D721Med (cell line): ENCODE results near the gene AGPAT3.

Source experiments
- DNase-seq: peaks from one replicate; pipeline ENCODE4 v3.0.0; 2011; ENCODE audit warnings: low spot score; ENCODE audit not compliant: insufficient read length
- FAIRE-seq: peaks from 2 replicates; lab custom pipeline; 2011; peaks lifted over from hg19 to GRCh38; lab: Jason Lieb, UNC
- TF ChIP-seq, protein P1 (sequence below): IDR thresholded peaks from 2 replicates; pipeline ENCODE4 v1.5.1; 2012; ENCODE audit warnings: mild to moderate bottlenecking, control low read depth; ENCODE audit not compliant: insufficient read depth; ENCODE audit errors: missing control alignments

AGPAT3 gene

GRCh38 chr21:43864962-43865539, at the start of gene AGPAT3:
AGPAT3 (plus strand) TSS chr21:43865223; CDS start chr21:43959682, 94,459 bp downstream.
- FAIRE-seq (no peak), DNase-seq (no peak)
- TF ChIP-seq, protein P1, sequence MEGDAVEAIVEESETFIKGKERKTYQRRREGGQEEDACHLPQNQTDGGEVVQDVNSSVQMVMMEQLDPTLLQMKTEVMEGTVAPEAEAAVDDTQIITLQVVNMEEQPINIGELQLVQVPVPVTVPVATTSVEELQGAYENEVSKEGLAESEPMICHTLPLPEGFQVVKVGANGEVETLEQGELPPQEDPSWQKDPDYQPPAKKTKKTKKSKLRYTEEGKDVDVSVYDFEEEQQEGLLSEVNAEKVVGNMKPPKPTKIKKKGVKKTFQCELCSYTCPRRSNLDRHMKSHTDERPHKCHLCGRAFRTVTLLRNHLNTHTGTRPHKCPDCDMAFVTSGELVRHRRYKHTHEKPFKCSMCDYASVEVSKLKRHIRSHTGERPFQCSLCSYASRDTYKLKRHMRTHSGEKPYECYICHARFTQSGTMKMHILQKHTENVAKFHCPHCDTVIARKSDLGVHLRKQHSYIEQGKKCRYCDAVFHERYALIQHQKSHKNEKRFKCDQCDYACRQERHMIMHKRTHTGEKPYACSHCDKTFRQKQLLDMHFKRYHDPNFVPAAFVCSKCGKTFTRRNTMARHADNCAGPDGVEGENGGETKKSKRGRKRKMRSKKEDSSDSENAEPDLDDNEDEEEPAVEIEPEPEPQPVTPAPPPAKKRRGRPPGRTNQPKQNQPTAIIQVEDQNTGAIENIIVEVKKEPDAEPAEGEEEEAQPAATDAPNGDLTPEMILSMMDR: no peak

GRCh38 chr21:43815991-43816390, 49.0 kb upstream of the AGPAT3 start:
- TF ChIP-seq, protein P1: no peak
- DNase-seq: no peak
- FAIRE-seq: no peak

DNA sequence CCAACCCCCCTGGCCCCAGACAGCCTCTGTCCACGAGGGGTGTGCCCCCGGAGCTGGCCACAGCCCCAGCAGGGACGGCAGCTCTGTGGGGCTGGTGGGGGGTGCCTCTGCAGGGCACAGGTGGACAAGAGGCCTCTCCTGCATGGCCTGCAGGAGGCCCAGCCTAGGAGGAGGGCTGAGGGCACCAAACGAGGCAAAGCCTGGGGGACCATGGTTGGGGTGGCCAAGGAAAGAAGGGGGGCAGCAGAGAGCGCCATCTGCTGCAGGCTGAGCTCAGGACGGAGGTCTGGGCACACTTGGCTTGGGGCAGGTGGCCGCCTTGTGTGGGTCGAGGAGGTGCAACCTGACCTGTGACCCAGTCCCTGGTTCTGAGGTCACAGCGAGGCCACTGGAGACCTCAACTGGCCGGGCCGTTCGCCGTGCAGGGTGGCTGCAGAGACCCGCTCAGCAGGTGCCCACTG, 48.4 kb upstream of the AGPAT3 start:
- DNase-seq (no peak), FAIRE-seq (no peak)
- TF ChIP-seq, protein P1: peak; percentile 1

- FAIRE-seq (no peak), DNase-seq (no peak)
- TF ChIP-seq, protein P1: no peak
Measured at GRCh38 chr21:43817157-43818086, 47.6 kb upstream of the AGPAT3 start.

DNA sequence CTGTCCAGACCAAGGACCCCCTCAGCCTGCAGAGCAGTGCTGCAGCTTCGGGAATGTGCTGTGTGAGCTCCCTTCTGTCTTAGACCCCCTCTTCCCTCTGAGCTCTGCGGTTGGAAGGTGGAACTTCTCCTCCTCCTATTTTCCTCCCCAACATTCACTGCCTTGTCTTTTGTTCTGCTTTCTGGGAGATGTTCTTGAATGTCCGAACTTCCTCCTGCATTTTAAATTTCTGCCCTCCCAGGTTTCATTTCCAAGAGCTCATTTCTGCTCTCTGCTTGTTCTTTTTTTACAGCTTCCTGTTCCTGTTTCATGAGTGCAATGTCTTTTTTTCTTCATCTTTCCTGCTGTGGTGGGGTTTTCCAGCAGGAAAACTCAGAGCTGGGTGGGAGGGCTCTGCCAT, 46.3 kb upstream of the AGPAT3 start:
- TF ChIP-seq, protein P1: no peak
- DNase-seq (no peak), FAIRE-seq (no peak)

DNA sequence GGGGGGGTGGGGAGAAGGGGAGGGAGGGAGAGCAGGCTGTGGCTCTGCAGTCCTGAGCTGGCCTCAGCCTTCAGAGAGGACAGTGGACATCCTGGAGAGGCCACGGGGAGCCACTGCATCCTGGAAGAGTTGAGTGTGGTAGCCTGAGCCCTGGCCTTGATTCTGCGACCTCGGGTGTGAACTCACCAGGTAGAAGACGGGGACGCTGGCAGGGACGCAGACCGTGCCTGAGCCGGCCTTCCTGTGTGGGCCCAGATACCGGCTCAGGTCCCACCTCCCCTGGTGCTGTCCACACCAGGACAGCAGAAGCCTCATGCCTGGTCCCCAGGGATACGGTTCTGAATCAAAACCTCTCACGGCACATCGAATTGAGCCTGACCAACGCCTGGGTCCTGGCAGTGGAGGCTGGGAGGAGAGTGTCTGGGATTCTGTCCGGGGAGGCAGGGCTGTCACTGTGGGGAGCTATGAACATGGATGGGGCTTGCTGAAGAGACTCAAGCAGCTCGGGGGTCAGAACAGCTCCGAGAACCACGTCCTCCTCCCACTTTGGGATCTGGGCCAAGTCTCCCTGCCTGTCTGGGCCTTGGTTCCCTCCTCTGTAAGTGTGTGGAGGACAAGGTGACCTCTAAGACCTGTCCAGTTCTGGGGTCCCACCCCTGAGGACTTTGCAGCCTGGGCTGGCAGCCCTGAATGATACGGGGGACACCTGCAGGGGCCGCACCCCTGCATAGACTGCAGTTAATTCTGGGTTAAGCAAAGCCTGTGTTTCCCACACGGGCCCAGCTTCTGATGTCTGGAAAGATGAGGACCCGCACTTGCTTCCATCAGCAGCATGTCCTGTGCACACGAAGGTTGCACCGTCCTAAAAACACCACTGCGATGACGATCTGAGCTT, 45.3 kb upstream of the AGPAT3 start:
- FAIRE-seq (no peak), DNase-seq (no peak)
- TF ChIP-seq, protein P1: no peak
